ENCODE results near the gene VPS51. TPM values are rescaled to one million over a fixed set of nuclear protein-coding genes. Genes with fewer than 3 reads are reported as not detected.

Gene VPS51
- total RNA-seq, 2 experiments from 2014 or later: 119 to 214 TPM

DNA sequence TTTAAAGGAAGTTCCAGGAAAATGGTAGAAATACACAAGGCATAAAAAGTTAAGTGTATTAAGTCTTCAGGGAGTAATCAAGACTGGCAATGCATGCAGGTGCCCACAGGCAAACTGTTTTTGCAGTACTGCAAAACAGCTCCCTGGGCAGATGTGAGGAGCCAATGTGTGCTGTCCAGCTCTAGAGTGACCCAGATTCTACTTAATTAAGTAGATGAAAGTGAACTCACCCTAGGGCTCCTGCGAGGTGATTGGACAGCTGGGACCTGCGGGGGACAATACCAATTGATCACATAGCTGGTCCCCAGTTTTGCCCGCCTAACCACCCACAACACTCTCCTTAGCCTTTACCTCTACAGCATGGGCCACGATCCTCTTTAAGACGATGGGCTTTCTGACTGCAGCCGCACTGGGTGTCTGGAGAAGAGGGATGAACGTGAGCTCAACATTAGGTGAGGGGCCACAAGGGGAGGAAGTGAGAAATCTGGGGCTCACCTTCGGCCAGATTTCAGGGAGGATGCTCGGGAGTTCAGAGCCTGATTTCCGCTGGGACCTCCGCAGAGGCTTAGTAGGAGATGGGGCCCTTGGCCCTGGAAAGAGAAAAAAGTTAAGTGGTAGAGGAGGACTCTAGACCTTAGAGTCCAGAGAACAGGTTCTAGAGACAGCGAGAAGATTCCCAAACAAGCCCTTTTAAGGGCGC is 12.7 kb upstream of the VPS51 start:
- peak overlapping the region; percentile 91 for H3K4me3 ChIP-seq (ENCODE audit: low read depth, low read length, poor library complexity, severe bottlenecking)
- intact Hi-C loops (cut with micrococcal nuclease; ENCODE audit: unreplicated experiment): loop anchor here (5.0 to 10.0 kb wide), 3 partner anchors 71 to 238 kb away; partner anchors contain the start of genes ARL2, ATG2A and CDC42BPG
- TF ChIP-seq, protein P1, sequence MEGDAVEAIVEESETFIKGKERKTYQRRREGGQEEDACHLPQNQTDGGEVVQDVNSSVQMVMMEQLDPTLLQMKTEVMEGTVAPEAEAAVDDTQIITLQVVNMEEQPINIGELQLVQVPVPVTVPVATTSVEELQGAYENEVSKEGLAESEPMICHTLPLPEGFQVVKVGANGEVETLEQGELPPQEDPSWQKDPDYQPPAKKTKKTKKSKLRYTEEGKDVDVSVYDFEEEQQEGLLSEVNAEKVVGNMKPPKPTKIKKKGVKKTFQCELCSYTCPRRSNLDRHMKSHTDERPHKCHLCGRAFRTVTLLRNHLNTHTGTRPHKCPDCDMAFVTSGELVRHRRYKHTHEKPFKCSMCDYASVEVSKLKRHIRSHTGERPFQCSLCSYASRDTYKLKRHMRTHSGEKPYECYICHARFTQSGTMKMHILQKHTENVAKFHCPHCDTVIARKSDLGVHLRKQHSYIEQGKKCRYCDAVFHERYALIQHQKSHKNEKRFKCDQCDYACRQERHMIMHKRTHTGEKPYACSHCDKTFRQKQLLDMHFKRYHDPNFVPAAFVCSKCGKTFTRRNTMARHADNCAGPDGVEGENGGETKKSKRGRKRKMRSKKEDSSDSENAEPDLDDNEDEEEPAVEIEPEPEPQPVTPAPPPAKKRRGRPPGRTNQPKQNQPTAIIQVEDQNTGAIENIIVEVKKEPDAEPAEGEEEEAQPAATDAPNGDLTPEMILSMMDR (conservative IDR thresholded peaks at IDR 0.05; ENCODE audit: low read length): no peak
- no peak for TF ChIP-seq EZH2phosphoT487 (IDR thresholded peaks at IDR 0.05; ENCODE audit: borderline replicate concordance, low read depth, low read length)

DNA sequence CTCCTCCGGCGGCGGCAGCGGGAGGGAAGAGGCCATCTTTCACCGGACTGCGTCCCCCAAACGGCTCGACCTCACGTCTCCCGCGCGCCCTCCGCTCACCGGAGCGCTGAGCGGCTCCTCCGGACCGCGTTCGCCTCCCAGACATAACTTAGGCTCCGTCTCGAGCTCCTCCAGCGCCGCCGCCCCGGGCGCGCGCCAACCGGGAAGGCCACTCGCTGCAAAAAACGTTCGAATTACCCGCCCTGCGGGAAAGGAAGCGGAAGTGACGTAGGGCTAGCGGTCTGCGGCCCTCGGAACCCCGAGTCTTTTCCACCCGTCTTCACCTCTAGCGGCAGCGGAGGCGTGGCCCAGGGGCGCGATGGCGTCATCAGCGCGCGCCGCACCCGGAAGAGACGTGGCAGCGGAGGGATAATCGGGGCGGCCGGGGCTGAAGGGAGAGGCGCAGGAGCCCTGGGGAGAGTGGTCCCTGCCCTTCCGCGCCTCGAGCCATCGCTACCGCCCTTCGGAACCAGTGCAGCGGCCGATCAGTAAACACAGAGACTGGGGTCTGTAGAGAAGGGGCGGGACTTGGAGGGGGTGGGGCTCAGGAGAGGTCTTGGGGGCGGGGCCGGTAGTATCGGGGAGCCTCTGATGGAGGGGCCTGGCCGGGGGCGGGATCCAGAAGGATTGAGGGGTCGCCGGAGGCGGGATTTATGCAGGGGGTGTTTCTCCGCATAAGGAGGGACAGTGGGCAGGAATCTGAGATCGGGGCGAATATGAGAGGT is 12.0 kb upstream of the VPS51 start, which contains the start of the genes CDCA5 and ZFPL1:
Gene CDCA5, minus strand, starts transcription at position 207 of the 764 bp plus-strand sequence. Its CDS starts 62 bp downstream, at position 145.
Gene ZFPL1, plus strand, starts transcription at position 389 of the 764 bp plus-strand sequence. CDS start 477 bp downstream, outside the sequence.
- POLR2A ChIA-PET: interaction anchor here (0.7 to 1.6 kb wide), 6 partner anchors 8 to 48 kb away, joined by 3 to 7 read pairs (median 4); partner anchors contain the start of genes FAU and MRPL49
- intact Hi-C loops (cut with micrococcal nuclease; ENCODE audit: unreplicated experiment): loop anchor here (1.0 to 10.0 kb wide), 6 partner anchors 33 to 239 kb away; partner anchors contain the start of genes ARL2, ATG2A, CDC42BPG and SAC3D1
- Histone ChIP-seq H2AFZ (ENCODE audit: low read length) (peak within 1 kb of the TSS; percentile 29; the same call in 1 of the 2 replicates), H3K4me2 (ENCODE audit: low read length) (peak within 1 kb of the TSS; percentile 85), H3K4me3 (ENCODE audit: low read depth, low read length, poor library complexity, severe bottlenecking) (peak within 1 kb of the TSS; percentile 91), H3K9me3 (ENCODE audit: low read length) (no peaks in the 10 kb centered on the region), H4K20me1 (ENCODE audit: insufficient read depth, low read length) (peaks cover 8% of the 10 kb centered on the region; the same call in 1 of the 2 replicates), H3K4me1 (ENCODE audit: insufficient read depth, low read length, poor library complexity, severe bottlenecking) (peaks cover 49% of the 10 kb centered on the region), H3K79me2 (ENCODE audit: insufficient read depth, low read depth, low read length) (peaks cover 57% of the 10 kb centered on the region), H3K36me3 (ENCODE audit: insufficient read depth, low read length) (peaks cover 56% of the 10 kb centered on the region), H3K27ac (ENCODE audit: low read depth, low read length, poor library complexity, severe bottlenecking) (peak within 1 kb of the TSS; percentile 74), H3K9me2 (ENCODE audit: insufficient read depth, low read length) (no peaks in the 10 kb centered on the region)
- peak; percentile 97 for DNase-seq (ENCODE audit: low spot score)
- CTCF ChIA-PET (ENCODE audit: unreplicated experiment): interaction anchor here (0.6 kb wide), 1 partner anchor 71 kb away, joined by 3 read pairs; no protein-coding TSS in a partner anchor
- BruUV-seq (replicated peaks): no TSS peak
- no peak for TF ChIP-seq EZH2phosphoT487 (IDR thresholded peaks at IDR 0.05; ENCODE audit: borderline replicate concordance, low read depth, low read length)
- TF ChIP-seq, protein P1 (conservative IDR thresholded peaks at IDR 0.05; ENCODE audit: low read length): no peak

More for the DNA sequence above, 12.7 kb upstream of the VPS51 start:
- DNase-seq (ENCODE audit: low spot score): peak; percentile 43
- Histone ChIP-seq H2AFZ (ENCODE audit: low read length) (peak overlapping the region; percentile 29; the same call in 1 of the 2 replicates), H3K79me2 (ENCODE audit: insufficient read depth, low read depth, low read length) (peaks cover 64% of the 10 kb centered on the region), H4K20me1 (ENCODE audit: insufficient read depth, low read length) (peaks cover 12% of the 10 kb centered on the region), H3K36me3 (ENCODE audit: insufficient read depth, low read length) (peaks cover 64% of the 10 kb centered on the region), H3K4me1 (ENCODE audit: insufficient read depth, low read length, poor library complexity, severe bottlenecking) (peaks cover 56% of the 10 kb centered on the region), H3K9me2 (ENCODE audit: insufficient read depth, low read length) (no peaks in the 10 kb centered on the region), H3K9me3 (ENCODE audit: low read length) (no peaks in the 10 kb centered on the region), H3K27ac (ENCODE audit: low read depth, low read length, poor library complexity, severe bottlenecking) (peak overlapping the region; percentile 74), H3K4me2 (ENCODE audit: low read length) (peak overlapping the region; percentile 84)
- CTCF ChIA-PET (ENCODE audit: unreplicated experiment): interaction anchor here (0.6 kb wide), 1 partner anchor 70 kb away, joined by 3 read pairs; no protein-coding TSS in a partner anchor
- POLR2A ChIA-PET: interaction anchor here (0.6 to 1.6 kb wide), 12 partner anchors 8 to 346 kb away, joined by 3 to 7 read pairs (median 4); partner anchors contain the start of genes FAU and MRPL49
- BruUV-seq (replicated peaks): TSS peak; percentile 70

Measured in OCI-LY7 (cell line).